ENCODE measurements around the gene CASK.

GRCh38 chrX:41711021-41711667 is 212.2 kb downstream of the CASK start:
- TF ChIP-seq CTCF (IDR thresholded peaks at IDR 0.05; ENCODE audit: low read depth, low read length, poor library complexity, severe bottlenecking) (no peak), EZH2phosphoT487 (IDR thresholded peaks at IDR 0.05; ENCODE audit: borderline replicate concordance, low read length) (no peak)
